IPS-18a (cell line): ENCODE results near the gene UQCRHL.

Experiments used
- H3K27ac ChIP-seq: one replicate; pipeline ENCODE4 v1.5.1; 2013; ENCODE audit warnings: low read length
- H3K27me3 ChIP-seq: one replicate; pipeline ENCODE4 v1.6.1; 2013; ENCODE audit warnings: mild to moderate bottlenecking, low read length; ENCODE audit not compliant: control insufficient read depth, insufficient read depth
- H3K36me3 ChIP-seq: one replicate; pipeline ENCODE4 v1.6.1; 2013; ENCODE audit warnings: low read depth, low read length; ENCODE audit not compliant: control insufficient read depth
- H3K4me1 ChIP-seq: one replicate; pipeline ENCODE4 v1.6.1; 2013; ENCODE audit warnings: low read depth, low read length; ENCODE audit not compliant: control insufficient read depth
- H3K4me3 ChIP-seq: one replicate; pipeline ENCODE4 v1.5.1; 2013; ENCODE audit warnings: low read length
- H3K9ac ChIP-seq: one replicate; pipeline ENCODE4 v1.6.1; 2013; ENCODE audit warnings: mild to moderate bottlenecking, low read length, moderate library complexity
- H3K9me3 ChIP-seq: one replicate; pipeline ENCODE4 v1.6.1; 2013; ENCODE audit warnings: low read depth, low read length; ENCODE audit not compliant: control insufficient read depth

UQCRHL gene

DNA sequence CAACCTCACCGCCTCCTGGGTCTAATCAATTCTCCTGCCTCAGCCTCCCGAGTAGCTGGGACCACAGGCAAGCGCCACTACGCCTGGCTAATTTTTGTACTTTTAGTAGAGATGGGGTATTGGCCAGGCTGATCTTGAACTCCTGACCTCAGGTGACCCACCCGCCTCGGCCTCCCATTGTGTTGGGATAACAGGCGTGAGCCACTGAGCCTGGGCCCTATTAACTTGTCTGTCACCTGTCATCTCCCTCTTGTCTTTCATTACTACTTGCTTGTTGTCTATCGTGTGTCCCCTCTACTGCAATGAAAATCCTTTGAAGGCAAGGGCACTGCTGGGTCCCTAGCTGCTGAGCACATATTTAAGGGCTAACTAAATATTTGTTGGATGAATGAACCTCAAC lies 3.4 kb downstream of the UQCRHL start:
- no peak overlapping the region for H3K9ac ChIP-seq
- H3K4me1 ChIP-seq: peaks cover 10% of the 10 kb centered on the region
- H3K27ac ChIP-seq: no peak overlapping the region

DNA sequence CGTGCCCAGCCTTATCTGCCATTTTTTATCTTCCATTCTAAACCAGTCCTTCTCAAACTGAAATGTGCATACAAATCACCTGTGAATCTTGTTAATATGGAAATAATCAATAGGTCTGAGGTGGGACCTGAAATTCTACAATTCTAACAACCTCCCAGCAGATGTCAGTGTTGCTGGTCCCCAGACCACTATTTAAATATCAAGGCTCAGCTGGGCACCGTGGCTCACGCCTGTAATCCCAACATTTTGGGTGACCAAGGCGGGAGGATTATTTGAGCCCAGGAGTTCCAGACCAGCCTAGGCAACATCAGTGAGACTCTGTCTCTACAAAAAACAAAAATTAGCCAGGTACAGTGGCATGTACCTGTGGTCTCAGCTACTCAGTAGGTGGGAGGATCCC lies 4.1 kb downstream of the UQCRHL start:
- Histone ChIP-seq H3K9ac (no peak overlapping the region), H3K4me3 (no peak overlapping the region), H3K36me3 (no peaks in the 10 kb centered on the region), H3K4me1 (peaks cover 10% of the 10 kb centered on the region), H3K27ac (no peak overlapping the region), H3K27me3 (no peaks in the 10 kb centered on the region), H3K9me3 (no peaks in the 10 kb centered on the region)

More for the DNA sequence above, 3.4 kb downstream of the UQCRHL start:
- no peaks in the 10 kb centered on the region for H3K9me3 ChIP-seq
- no peak overlapping the region for H3K4me3 ChIP-seq
- H3K27me3 ChIP-seq: no peaks in the 10 kb centered on the region
- no peaks in the 10 kb centered on the region for H3K36me3 ChIP-seq

DNA sequence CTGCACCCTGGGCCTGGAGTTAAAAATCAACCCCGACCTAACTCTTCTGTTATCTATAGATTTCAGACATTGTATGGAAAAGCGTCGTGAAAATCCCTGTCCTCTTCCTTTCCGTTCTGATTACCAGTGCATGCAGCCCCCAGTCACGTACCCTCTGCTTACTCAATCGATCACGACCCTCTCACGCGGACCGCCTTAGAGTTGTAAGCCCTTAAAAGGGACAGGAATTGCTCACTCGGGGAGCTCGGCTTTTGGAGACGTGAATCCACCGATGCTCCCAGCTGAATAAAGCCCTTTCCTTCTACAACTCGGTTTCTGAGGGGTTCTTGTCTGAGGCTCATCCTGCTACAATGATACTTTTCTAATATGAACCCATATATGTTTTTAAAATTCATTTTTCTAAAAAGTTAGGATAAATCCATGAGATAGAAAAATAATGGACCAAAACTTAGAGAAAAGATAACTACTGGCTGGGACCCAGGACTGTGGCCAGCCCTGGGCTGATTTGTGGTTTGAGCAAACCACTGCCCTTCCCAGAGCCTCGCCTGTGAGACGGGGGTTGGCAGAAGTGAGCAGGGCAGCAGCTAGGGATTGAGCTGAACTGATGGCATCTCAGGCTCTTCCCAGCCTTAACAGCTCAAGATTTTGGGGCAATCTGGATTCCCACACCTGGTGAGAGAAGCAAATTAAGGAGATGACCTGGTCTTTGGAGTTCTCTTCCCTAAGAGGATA lies 5.0 kb downstream of the UQCRHL start:
- Histone ChIP-seq H3K36me3 (no peaks in the 10 kb centered on the region), H3K27me3 (no peaks in the 10 kb centered on the region), H3K4me3 (no peak overlapping the region), H3K27ac (no peak overlapping the region), H3K9me3 (no peaks in the 10 kb centered on the region), H3K9ac (no peak overlapping the region), H3K4me1 (peaks cover 10% of the 10 kb centered on the region)

DNA sequence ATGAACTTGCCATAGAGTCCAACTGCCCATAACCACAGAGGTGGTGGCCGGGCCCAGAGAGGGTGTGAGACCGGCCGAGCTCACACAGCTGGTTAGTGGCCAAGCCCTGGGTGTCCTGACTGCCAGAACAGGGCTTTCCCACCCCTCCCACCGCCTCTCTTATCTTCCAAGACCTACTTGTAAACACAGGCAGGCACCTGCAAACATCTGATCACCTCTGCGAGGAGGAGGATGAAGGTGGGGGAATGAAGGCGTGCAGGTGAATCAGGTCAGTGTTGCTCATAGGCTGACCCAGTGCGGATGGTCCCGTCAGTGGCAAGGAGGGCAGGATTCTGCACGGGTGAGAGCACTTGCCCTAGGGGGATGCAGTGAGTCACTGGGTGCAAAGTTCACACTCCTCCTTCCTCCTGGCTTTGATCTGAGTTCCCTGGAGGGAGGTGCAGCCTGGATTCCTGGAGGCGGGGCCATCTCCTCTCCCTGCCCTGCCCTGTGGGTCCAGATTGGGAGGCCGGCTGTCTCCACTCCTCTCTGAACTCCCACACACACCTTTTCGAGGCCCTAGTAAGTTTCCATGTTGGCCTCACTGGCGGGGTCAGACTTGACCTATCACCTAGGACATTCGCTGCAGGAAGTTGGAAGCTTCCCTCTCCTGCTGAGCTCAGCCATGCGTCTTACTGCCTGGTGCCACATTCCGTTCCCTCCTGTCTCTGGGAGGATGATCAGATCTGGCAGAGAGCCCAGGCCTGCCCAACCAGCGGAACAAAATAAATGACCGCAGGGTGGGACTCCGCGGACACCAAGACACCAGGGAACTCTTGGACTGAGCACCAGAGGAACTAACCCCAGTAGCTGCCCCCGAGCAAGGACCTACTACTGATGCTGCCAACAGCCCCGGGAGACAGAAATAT lies 7.3 kb downstream of the UQCRHL start:
- H3K4me1 ChIP-seq: peaks cover 10% of the 10 kb centered on the region
- no peaks in the 10 kb centered on the region for H3K27me3 ChIP-seq
- H3K9me3 ChIP-seq: no peaks in the 10 kb centered on the region
- H3K27ac ChIP-seq: no peak overlapping the region
- H3K9ac ChIP-seq: no peak overlapping the region
- no peaks in the 10 kb centered on the region for H3K36me3 ChIP-seq
- H3K4me3 ChIP-seq: no peak overlapping the region

DNA sequence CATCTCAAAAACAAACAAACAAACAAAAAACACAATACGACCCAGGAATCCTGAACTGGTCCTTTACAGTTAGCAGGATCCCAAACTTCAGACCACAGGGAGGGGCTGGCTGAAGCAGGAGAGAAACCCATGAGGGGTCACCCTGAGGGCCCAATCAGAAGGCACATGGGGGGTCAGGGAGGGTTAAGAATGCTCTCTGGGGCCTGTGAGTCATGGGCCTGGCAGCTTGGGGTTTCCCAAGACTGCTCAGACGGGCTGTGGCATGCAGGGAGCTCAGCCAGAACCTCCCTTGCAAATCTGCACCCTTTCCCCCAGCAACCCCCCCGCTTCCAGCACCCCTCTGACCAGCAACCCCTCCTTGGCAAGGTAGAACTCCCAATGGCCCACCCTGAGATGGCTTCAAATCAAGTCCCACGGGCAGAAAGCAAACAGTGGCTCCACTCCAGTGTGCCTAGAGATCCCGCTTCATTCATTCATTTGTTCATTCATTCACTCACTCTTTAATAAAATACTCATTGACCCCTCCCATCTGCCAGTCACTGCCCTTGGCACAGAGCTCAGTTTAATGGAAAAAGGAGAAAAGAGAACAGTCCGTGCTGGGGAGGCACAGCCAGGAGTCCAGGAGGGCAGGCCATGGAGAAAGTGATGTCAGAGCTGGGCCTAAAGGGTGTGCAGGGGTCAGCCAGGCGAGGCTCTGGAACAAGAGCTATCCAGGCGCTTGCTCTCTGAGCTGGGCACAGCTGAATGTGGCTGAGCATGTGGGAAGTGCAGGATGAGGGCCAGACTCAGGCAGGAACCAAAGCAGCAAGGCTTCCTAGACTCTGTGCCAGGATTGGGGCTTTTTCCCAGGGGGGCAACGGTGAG lies 8.2 kb downstream of the UQCRHL start:
- Histone ChIP-seq H3K9me3 (no peaks in the 10 kb centered on the region), H3K4me1 (peaks cover 10% of the 10 kb centered on the region), H3K9ac (no peak overlapping the region), H3K36me3 (no peaks in the 10 kb centered on the region), H3K4me3 (no peak overlapping the region), H3K27me3 (no peaks in the 10 kb centered on the region), H3K27ac (no peak overlapping the region)

DNA sequence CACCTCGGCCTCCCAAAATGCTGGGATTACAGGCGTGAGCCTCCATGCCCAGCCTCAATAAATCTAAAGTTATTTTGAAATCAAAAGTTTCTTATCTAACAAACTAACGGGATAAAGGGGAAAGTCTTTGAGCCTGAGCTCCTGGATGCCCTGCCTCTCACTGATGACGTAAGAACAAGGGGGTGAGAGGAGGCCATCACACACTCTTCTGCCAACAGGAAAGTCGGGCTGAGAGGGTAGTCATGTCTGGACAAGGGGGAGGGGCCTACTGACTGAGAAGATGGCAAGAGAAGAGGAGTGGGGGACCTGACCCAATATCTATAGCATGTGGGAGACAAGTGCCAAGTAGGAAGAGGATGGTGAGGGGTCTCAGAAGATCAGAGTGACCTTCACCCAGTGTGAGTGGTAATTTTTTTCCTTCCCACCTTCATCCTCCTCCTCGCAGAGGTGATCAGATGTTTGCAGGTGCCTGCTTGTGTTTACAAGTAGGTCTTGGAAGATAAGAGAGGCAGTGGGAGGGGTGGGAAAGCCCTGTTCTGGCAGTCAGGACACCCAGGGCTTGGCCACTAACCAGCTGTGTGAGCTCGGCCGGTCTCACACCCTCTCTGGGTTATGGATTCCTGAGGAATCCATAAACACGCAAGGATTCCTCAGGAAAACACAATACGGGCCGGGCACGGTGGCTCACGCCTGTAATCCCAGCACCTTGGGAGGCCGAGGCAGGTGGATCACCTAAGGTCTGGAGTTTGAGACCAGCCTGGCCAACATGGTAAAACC lies 9.6 kb downstream of the UQCRHL start:
- Histone ChIP-seq H3K9me3 (no peaks in the 10 kb centered on the region), H3K36me3 (no peaks in the 10 kb centered on the region), H3K4me1 (peaks cover 10% of the 10 kb centered on the region), H3K4me3 (no peak overlapping the region), H3K27me3 (no peaks in the 10 kb centered on the region), H3K27ac (no peak overlapping the region), H3K9ac (no peak overlapping the region)

DNA sequence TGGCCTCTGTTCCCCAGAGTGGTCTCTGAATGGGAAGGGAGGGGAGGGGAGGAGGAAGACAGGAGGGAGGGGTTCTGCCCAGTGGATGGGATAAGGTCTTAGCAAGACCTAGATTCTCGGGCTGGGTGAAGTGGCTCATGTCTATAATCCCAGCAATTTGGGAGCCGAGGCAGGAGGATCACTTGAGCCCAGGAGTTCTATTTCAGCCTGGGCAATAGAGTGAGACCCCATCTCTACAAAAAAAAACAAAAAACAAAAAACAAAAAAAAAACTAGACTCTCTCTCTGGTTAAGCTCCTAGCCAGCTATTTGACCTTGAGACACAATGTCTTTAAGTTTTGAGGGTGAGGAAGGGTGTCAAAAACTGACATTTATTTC lies 11.4 kb downstream of the UQCRHL start:
- Histone ChIP-seq H3K4me1 (peaks cover 10% of the 10 kb centered on the region), H3K9me3 (no peaks in the 10 kb centered on the region), H3K27ac (no peak overlapping the region), H3K27me3 (no peaks in the 10 kb centered on the region), H3K4me3 (no peak overlapping the region), H3K36me3 (no peaks in the 10 kb centered on the region), H3K9ac (no peak overlapping the region)

DNA sequence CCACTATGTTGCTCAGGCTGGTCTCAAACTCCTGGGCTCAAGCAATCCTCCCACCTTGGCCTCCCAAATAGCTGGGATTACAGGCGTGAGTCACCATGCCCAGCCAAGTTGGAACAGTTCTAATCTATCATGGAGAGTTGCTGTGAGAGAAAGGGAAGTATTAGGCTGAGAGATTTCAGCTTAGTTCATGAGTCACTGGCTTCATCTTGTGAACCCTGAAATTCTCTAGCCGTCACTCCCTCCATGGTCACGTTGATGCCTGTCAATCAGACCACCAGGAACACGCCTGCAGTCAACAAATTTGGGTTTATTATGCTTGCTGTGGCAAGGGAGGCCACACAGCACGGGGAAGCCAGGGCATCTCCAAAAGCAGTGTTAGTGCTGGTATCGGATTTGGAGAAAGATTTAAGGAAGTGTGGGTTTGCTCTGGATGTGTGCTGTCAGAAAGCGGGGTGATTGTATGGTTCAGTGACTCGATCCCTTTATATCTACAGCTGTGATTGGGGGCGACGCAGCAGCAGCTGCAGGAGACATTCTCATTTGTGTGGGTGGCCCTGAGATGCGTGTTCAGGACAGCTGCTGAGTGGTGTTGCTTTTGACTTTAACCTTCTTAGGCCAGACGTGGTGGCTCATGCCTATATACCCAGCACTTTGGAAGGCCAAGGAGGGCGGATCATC lies 18.7 kb downstream of the UQCRHL start:
- Histone ChIP-seq H3K9me3 (no peaks in the 10 kb centered on the region), H3K9ac (no peak overlapping the region)

DNA sequence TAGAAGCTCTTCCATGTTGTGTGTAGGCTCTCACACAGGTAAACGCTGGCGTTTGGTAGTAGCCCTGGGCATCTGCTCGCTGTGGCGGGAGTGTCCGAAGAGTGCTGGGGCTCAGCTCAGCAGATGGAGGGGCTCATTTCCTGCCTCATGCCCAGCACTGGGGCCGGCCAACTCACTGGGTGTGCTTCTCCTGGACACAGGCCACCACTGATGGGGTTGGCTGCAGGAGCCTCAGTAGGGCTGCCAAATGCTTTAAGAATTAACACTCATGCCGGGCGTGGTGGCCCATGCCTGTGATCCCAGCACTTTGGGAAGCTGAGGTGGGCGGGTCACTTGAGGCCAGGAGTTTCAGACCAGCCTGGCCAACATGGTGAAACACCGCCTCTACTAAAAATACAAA lies 20.9 kb downstream of the UQCRHL start:
- H3K4me3 ChIP-seq: no peak overlapping the region
- H3K4me1 ChIP-seq: no peaks in the 10 kb centered on the region
- no peaks in the 10 kb centered on the region for H3K27me3 ChIP-seq
- no peak overlapping the region for H3K27ac ChIP-seq
- peaks cover 21% of the 10 kb centered on the region for H3K36me3 ChIP-seq
- H3K9me3 ChIP-seq: no peaks in the 10 kb centered on the region
- H3K9ac ChIP-seq: no peak overlapping the region

More for the DNA sequence above, 18.7 kb downstream of the UQCRHL start:
- H3K27me3 ChIP-seq: no peaks in the 10 kb centered on the region
- no peaks in the 10 kb centered on the region for H3K4me1 ChIP-seq
- H3K27ac ChIP-seq: no peak overlapping the region
- no peak overlapping the region for H3K4me3 ChIP-seq
- H3K36me3 ChIP-seq: peaks cover 13% of the 10 kb centered on the region

DNA sequence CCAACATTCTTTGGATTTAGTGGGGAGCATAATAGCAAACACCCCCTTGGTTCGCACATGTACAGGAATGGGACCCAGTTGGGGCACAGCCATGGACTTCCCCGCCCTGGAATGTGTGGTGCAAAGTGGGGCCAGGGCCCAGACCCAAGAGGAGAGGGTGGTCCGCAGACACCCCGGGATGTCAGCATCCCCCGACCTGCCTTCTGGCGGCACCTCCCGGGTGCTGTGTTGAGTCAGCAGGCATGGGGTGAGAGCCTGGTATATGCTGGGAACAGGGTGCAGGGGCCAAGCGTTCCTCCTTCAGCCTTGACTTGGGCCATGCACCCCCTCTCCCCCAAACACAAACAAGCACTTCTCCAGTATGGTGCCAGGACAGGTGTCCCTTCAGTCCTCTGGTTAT lies 21.8 kb downstream of the UQCRHL start:
- Histone ChIP-seq H3K9ac (no peak overlapping the region), H3K4me3 (no peak overlapping the region), H3K9me3 (no peaks in the 10 kb centered on the region), H3K4me1 (no peaks in the 10 kb centered on the region), H3K27me3 (no peaks in the 10 kb centered on the region), H3K27ac (no peak overlapping the region), H3K36me3 (peaks cover 26% of the 10 kb centered on the region)
